ENCODE data around the gene ZDHHC18.

Gene ZDHHC18

DNA sequence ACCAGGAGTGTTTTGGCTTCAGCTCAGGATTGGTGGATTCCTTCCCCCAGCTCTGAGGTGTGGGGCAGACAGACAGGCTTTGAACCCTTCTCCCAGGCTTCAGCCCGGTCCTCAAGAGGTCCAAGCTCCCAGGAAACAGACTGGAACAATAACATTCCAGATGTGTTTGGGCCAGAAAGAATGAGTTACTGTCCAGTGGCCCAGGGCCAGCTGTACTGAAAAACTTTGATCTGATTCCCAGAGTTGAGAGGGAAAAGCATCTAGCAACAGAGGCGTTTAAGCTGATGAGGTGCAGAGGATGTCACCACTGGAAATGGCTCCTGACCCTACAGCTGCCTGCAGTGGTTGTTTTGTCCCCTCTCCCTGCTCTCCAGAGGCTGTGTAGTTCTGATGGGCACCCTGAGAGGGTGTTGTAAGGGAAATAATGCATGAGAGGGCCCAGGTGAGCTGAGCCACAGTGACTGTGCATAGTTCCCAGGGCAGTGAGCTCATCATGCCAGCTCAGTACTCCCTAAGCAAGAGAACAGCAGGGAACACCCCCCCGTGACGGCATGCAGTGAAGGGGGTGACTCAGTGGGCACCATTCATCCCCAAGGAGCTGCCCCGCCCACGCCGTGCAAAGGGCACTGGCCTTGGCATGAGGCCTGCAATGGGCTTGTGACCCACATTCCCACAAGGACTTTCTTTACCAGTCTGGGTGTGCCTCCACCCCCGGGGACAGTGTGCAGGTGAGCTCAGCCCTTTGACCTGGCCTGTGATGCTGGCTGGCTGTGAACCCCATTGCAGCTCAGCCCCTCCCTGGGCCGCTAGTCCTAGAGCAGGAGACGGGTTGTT, 22.7 kb downstream of the ZDHHC18 start:
- Histone ChIP-seq H3K27ac (no peak overlapping the region), H3K9me3 (ENCODE audit: low read depth, low read length) (no peaks in the 10 kb centered on the region), H3K9ac (ENCODE audit: insufficient read length) (no peak overlapping the region), H3K36me3 (ENCODE audit: insufficient read depth, low read length) (peaks cover 41% of the 10 kb centered on the region), H3K4me3 (no peak overlapping the region)
- TF ChIP-seq EZH2 (IDR thresholded peaks at IDR 0.05) (no peak), FOXP2 (optimal IDR thresholded peaks at IDR 0.05; ENCODE audit: control extremely low read depth, extremely low read length, insufficient read depth) (no peak), POLR2AphosphoS5 (IDR thresholded peaks at IDR 0.05; ENCODE audit: borderline replicate concordance, low read depth, low read length) (no peak)
- DNase-seq (ENCODE audit: low read depth, low spot score) = no peak

DNA sequence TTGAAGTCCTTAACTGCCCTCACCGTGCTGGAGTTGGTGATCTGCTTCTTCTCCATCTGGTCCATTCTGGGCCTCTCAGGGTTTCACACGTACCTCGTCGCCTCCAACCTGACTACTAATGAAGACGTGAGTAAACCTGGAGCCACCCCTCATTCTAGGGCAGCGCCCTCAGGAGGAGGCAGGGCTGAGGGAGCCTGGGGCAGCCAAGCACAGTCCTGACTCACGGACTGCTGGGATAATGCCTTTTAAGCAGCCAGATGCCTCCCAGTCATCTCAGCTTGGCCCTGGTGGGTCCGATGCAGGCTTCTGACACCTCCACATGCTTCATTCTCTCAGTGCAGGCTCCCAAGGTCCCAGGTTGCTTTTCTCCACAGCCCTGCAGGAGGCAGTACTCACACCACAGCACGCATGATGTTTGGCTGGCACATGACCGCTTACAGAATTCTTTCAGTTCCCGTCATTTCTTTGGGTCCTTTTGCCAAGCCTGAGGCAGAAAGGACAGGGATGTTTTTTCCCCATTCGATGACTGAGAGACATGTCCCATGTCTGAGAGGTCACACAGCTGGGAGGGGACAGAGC, 24.7 kb downstream of the ZDHHC18 start:
- Histone ChIP-seq H3K27ac (no peak overlapping the region), H3K36me3 (ENCODE audit: insufficient read depth, low read length) (peaks cover 41% of the 10 kb centered on the region), H3K4me3 (no peak overlapping the region), H3K9ac (ENCODE audit: insufficient read length) (no peak overlapping the region), H3K9me3 (ENCODE audit: low read depth, low read length) (no peaks in the 10 kb centered on the region)
- TF ChIP-seq FOXP2 (optimal IDR thresholded peaks at IDR 0.05; ENCODE audit: control extremely low read depth, extremely low read length, insufficient read depth) (no peak), EZH2 (IDR thresholded peaks at IDR 0.05) (no peak), POLR2AphosphoS5 (IDR thresholded peaks at IDR 0.05; ENCODE audit: borderline replicate concordance, low read depth, low read length) (no peak)
- DNase-seq (ENCODE audit: low read depth, low spot score) = no peak

- DNase-seq (ENCODE audit: low read depth, low spot score) = no peak
- no peak overlapping the region for H3K27ac ChIP-seq
- H3K9me3 ChIP-seq (ENCODE audit: low read depth, low read length) = no peaks in the 10 kb centered on the region
- TF ChIP-seq FOXP2 (optimal IDR thresholded peaks at IDR 0.05; ENCODE audit: control extremely low read depth, extremely low read length, insufficient read depth) (no peak), EZH2 (IDR thresholded peaks at IDR 0.05) (no peak), POLR2AphosphoS5 (IDR thresholded peaks at IDR 0.05; ENCODE audit: borderline replicate concordance, low read depth, low read length) (no peak)
- peaks cover 38% of the 10 kb centered on the region; the same call in 1 of the 2 replicates for H3K36me3 ChIP-seq (ENCODE audit: insufficient read depth, low read length)
- no peak overlapping the region for H3K4me3 ChIP-seq
- no peak overlapping the region for H3K9ac ChIP-seq (ENCODE audit: insufficient read length)
Observed at GRCh38 chr1:26852701-26853100, 26.2 kb downstream of the ZDHHC18 start.

DNA sequence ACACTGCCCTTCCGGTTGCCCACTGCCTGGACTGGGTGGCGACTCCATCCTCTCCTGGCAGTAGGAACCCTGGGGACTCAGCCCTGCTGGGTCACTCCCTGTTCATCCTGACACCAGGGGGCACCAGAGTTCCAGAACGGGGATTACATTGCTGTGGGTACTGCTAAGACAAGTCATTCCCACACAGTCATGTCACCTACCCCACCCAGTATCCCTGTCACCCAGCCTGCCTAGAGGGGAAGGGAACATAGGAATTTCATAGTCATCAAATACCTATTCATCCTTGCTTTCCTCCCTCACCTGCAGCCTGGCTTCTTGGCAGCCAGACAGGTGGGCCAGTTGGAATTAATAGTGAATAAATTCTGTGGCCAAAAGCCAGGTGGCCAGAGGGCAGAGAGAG, 26.7 kb downstream of the ZDHHC18 start:
- H3K9ac ChIP-seq (ENCODE audit: insufficient read length) = no peak overlapping the region
- no peak for DNase-seq (ENCODE audit: low read depth, low spot score)
- H3K9me3 ChIP-seq (ENCODE audit: low read depth, low read length) = no peaks in the 10 kb centered on the region
- no peak overlapping the region for H3K4me3 ChIP-seq
- H3K27ac ChIP-seq = no peak overlapping the region
- TF ChIP-seq EZH2 (IDR thresholded peaks at IDR 0.05) = no peak
- no peak; the same call in 1 of the 2 replicates for TF ChIP-seq POLR2AphosphoS5 (IDR thresholded peaks at IDR 0.05; ENCODE audit: borderline replicate concordance, low read depth, low read length)
- TF ChIP-seq FOXP2 (optimal IDR thresholded peaks at IDR 0.05; ENCODE audit: control extremely low read depth, extremely low read length, insufficient read depth) = no peak
- peaks cover 38% of the 10 kb centered on the region; the same call in 1 of the 2 replicates for H3K36me3 ChIP-seq (ENCODE audit: insufficient read depth, low read length)

GRCh38 chr1:26853600-26853999, 27.1 kb downstream of the ZDHHC18 start:
- H3K4me3 ChIP-seq = no peak overlapping the region
- H3K9ac ChIP-seq (ENCODE audit: insufficient read length) = no peak overlapping the region
- no peak for TF ChIP-seq EZH2 (IDR thresholded peaks at IDR 0.05)
- TF ChIP-seq FOXP2 (optimal IDR thresholded peaks at IDR 0.05; ENCODE audit: control extremely low read depth, extremely low read length, insufficient read depth) = no peak
- no peak for TF ChIP-seq POLR2AphosphoS5 (IDR thresholded peaks at IDR 0.05; ENCODE audit: borderline replicate concordance, low read depth, low read length)
- no peaks in the 10 kb centered on the region for H3K9me3 ChIP-seq (ENCODE audit: low read depth, low read length)
- H3K36me3 ChIP-seq (ENCODE audit: insufficient read depth, low read length) = peaks cover 38% of the 10 kb centered on the region; the same call in 1 of the 2 replicates
- DNase-seq (ENCODE audit: low read depth, low spot score) = no peak
- H3K27ac ChIP-seq = no peak overlapping the region

DNA sequence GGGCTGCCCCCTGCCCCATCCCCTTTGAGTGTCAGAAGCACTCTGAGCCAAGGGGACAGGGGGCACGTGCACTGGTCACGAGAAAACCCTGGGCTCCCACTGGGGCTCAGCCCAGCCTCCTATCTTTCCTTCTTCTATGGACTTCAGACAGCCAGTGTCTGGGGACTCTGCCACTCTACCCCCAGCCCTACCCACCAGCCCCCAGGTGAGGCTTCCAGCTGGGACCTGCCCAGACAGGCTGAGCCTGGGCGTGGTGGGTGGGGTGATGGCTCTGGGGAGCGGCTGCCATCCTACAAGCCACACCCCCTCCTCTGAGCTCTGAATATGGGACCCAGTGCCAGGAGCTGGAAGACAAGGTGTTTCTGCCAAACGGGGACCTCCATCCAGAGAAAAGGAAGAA, 28.4 kb downstream of the ZDHHC18 start:
- Histone ChIP-seq H3K36me3 (ENCODE audit: insufficient read depth, low read length) (peaks cover 34% of the 10 kb centered on the region; the same call in 1 of the 2 replicates), H3K27ac (no peak overlapping the region)
- DNase-seq (ENCODE audit: low read depth, low spot score) = no peak

GRCh38 chr1:26855636-26856035, 29.1 kb downstream of the ZDHHC18 start:
- Histone ChIP-seq H3K9ac (ENCODE audit: insufficient read length) (no peak overlapping the region), H3K9me3 (ENCODE audit: low read depth, low read length) (no peaks in the 10 kb centered on the region), H3K4me3 (no peak overlapping the region), H3K36me3 (ENCODE audit: insufficient read depth, low read length) (peaks cover 27% of the 10 kb centered on the region; the same call in 1 of the 2 replicates), H3K27ac (no peak overlapping the region)
- no peak for DNase-seq (ENCODE audit: low read depth, low spot score)
- no peak for TF ChIP-seq POLR2AphosphoS5 (IDR thresholded peaks at IDR 0.05; ENCODE audit: borderline replicate concordance, low read depth, low read length)
- no peak for TF ChIP-seq EZH2 (IDR thresholded peaks at IDR 0.05)

More for the DNA sequence above, 28.4 kb downstream of the ZDHHC18 start:
- TF ChIP-seq EZH2 (IDR thresholded peaks at IDR 0.05) (no peak), FOXP2 (optimal IDR thresholded peaks at IDR 0.05; ENCODE audit: control extremely low read depth, extremely low read length, insufficient read depth) (no peak), POLR2AphosphoS5 (IDR thresholded peaks at IDR 0.05; ENCODE audit: borderline replicate concordance, low read depth, low read length) (no peak)
- Histone ChIP-seq H3K9ac (ENCODE audit: insufficient read length) (no peak overlapping the region), H3K9me3 (ENCODE audit: low read depth, low read length) (no peaks in the 10 kb centered on the region), H3K4me3 (no peak overlapping the region)

DNA sequence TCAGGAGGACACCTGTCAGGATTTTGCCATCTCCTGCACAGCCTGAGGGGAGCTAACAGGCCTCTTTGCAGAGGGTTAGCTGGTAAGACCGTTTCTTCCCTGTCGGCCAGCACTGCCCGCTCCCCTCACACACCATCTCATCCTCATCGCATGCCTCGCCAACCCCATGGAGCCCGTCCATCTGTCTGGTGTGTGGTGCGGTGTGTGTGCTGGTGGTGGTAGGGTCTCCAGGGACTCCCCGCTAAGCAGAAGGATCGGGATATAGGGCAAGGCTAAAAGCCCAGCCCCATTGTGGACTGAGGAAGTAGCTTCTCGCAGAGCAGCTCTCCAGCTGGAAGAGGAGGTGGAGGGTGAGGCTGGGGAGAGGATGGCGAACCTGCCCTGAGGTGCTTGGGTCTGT, 29.7 kb downstream of the ZDHHC18 start:
- no peak for DNase-seq (ENCODE audit: low read depth, low spot score)
- peaks cover 21% of the 10 kb centered on the region; the same call in 1 of the 2 replicates for H3K36me3 ChIP-seq (ENCODE audit: insufficient read depth, low read length)
- H3K9me3 ChIP-seq (ENCODE audit: low read depth, low read length) = no peaks in the 10 kb centered on the region
- no peak overlapping the region for H3K4me3 ChIP-seq
- no peak for TF ChIP-seq FOXP2 (optimal IDR thresholded peaks at IDR 0.05; ENCODE audit: control extremely low read depth, extremely low read length, insufficient read depth)
- no peak for TF ChIP-seq POLR2AphosphoS5 (IDR thresholded peaks at IDR 0.05; ENCODE audit: borderline replicate concordance, low read depth, low read length)
- TF ChIP-seq EZH2 (IDR thresholded peaks at IDR 0.05) = no peak
- H3K27ac ChIP-seq = no peak overlapping the region
- H3K9ac ChIP-seq (ENCODE audit: insufficient read length) = no peak overlapping the region
